Stimulated activated CD4-positive, alpha-beta T cell treated with anti-CD3 and anti-CD28 coated beads, Interleukin-4, amount 100 ng/mL, for 1 hour (primary cell): Measurements from ENCODE around the gene HDLBP.
"Not testable (repeated sequence)": the region's sequence is repeated elsewhere in the genome, so short reads cannot be mapped to it uniquely, and the experiment has no call there.

Source experiments
- DNase-seq: peaks from one replicate; pipeline ENCODE4 v3.0.0-alpha.2; 2020

The HDLBP gene

GRCh38 chr2:241304039-241304670 is 11.3 kb downstream of the HDLBP start:
- no peak for DNase-seq

GRCh38 chr2:241302759-241303651 is 12.5 kb downstream of the HDLBP start:
- DNase-seq = no peak

GRCh38 chr2:241302083-241302482 is 13.4 kb downstream of the HDLBP start:
- DNase-seq = no peak

- DNase-seq = peak; percentile 35
These were observed 15.5 kb downstream of the HDLBP start for GRCh38 chr2:241300000-241300399.

GRCh38 chr2:241298673-241299072 is 16.8 kb downstream of the HDLBP start:
- no peak for DNase-seq

- no peak for DNase-seq
These were observed 18.7 kb downstream of the HDLBP start for GRCh38 chr2:241296767-241297166.

GRCh38 chr2:241295326-241296095 is 20.0 kb downstream of the HDLBP start:
- no peak for DNase-seq

- not testable (repeated sequence) for DNase-seq
These were observed 22.1 kb downstream of the HDLBP start for GRCh38 chr2:241293378-241293797.

- DNase-seq = no peak
These were observed 23.5 kb downstream of the HDLBP start for GRCh38 chr2:241291977-241292376.

GRCh38 chr2:241291153-241291552 is 24.3 kb downstream of the HDLBP start:
- no peak for DNase-seq

- no peak for DNase-seq
These were observed 25.9 kb downstream of the HDLBP start for GRCh38 chr2:241289597-241289996.

- DNase-seq = no peak
These were observed 26.4 kb downstream of the HDLBP start for GRCh38 chr2:241289053-241289452.

GRCh38 chr2:241288324-241288888 is 27.1 kb downstream of the HDLBP start:
- DNase-seq = no peak

- no peak for DNase-seq
These were observed 29.0 kb downstream of the HDLBP start for GRCh38 chr2:241286348-241287090.

- no peak for DNase-seq
These were observed 29.9 kb downstream of the HDLBP start for GRCh38 chr2:241285596-241285995.

GRCh38 chr2:241282555-241282954 is 32.9 kb downstream of the HDLBP start:
- no peak for DNase-seq

GRCh38 chr2:241280291-241280690 is 35.2 kb downstream of the HDLBP start:
- DNase-seq = no peak

GRCh38 chr2:241279828-241280227 is 35.6 kb downstream of the HDLBP start:
- no peak for DNase-seq

- DNase-seq = no peak
These were observed 36.1 kb downstream of the HDLBP start for GRCh38 chr2:241279413-241279812.

GRCh38 chr2:241278306-241278705 is 37.2 kb downstream of the HDLBP start:
- not testable (repeated sequence) for DNase-seq

GRCh38 chr2:241275910-241276309 is 39.6 kb downstream of the HDLBP start:
- DNase-seq = no peak

GRCh38 chr2:241275504-241275903 is 40.0 kb downstream of the HDLBP start:
- no peak for DNase-seq
